Muscle of leg (tissue), 11 donors: ENCODE measurements around the gene STUM. TPM values are rescaled to one million over a fixed set of nuclear protein-coding genes. Genes with fewer than 3 reads are reported as not detected.
A peak's percentile ranks its signal among the peaks of the same experiment; 100 is the strongest.

Experiments
- DNase-seq: peaks from one replicate; pipeline ENCODE4 v3.0.0; 2013
- H3K27ac ChIP-seq: one replicate; pipeline ENCODE4 v1.5.1; 2013; ENCODE audit warnings: mild to moderate bottlenecking, low read length, control low read depth
- H3K27me3 ChIP-seq: one replicate; pipeline ENCODE4 v1.6.1; 2013; ENCODE audit warnings: low read length; ENCODE audit not compliant: control insufficient read depth, insufficient read depth
- H3K36me3 ChIP-seq: one replicate; pipeline ENCODE4 v1.6.1; 2013; ENCODE audit warnings: low read length; ENCODE audit not compliant: control insufficient read depth, insufficient read depth
- H3K4me1 ChIP-seq: one replicate; pipeline ENCODE4 v1.6.1; 2013; ENCODE audit warnings: low read length; ENCODE audit not compliant: control insufficient read depth, insufficient read depth
- H3K4me3 ChIP-seq: one replicate; pipeline ENCODE4 v1.5.1; 2013; ENCODE audit warnings: low read length, control low read depth
- H3K9me3 ChIP-seq: replicated peaks from 2 replicates; pipeline ENCODE4 v1.6.1; 2013; ENCODE audit warnings: low read depth, low read length; ENCODE audit not compliant: control insufficient read depth
- WGBS: methylation state at CpG from one replicate; pipeline ENCODE4 v1.1.5; 2013; ENCODE audit warnings: missing lambda C conversion rate; ENCODE audit not compliant: insufficient coverage; 5-methylcytosine and 5-hydroxymethylcytosine counted together
- polyA plus RNA-seq, 8 donors: library from polyadenylated mRNA; unstranded; fragments of 120-200 nt; gene quantifications; one replicate each; pipeline versions ENCODE4 v1.2.1 to v1.2.3, GENCODE V29; 2013; ENCODE audit warnings: inconsistent platforms in 1 of 8, low replicate concordance in 1 of 8; ENCODE audit not compliant: insufficient read length in 8 of 8, insufficient read depth in 1 of 8
- total RNA-seq: library from RNA; stranded (reverse); fragments of 120-200 nt; gene quantifications from one replicate; pipeline ENCODE4 v1.2.4, GENCODE V29; 2013

STUM gene
- total and polyA plus RNA-seq, 9 donors, result 4.7 to 14.6 (median 9.2) TPM

GRCh38 chr1:226579781-226580323 lies 31.3 kb downstream of the STUM start:
- H3K36me3 ChIP-seq, result no peaks in the 10 kb centered on the region
- H3K27me3 ChIP-seq, result no peaks in the 10 kb centered on the region
- H3K27ac ChIP-seq, result no peak overlapping the region
- H3K9me3 ChIP-seq, result no peaks in the 10 kb centered on the region
- WGBS, result 92% methylated on average over 6 of the region's 6 CpGs
- DNase-seq, result no peak
- H3K4me3 ChIP-seq, result no peak overlapping the region
- H3K4me1 ChIP-seq, result peaks cover 14% of the 10 kb centered on the region

- Histone ChIP-seq H3K27ac (no peak overlapping the region), H3K4me3 (no peak overlapping the region), H3K27me3 (no peaks in the 10 kb centered on the region), H3K9me3 (no peaks in the 10 kb centered on the region), H3K36me3 (no peaks in the 10 kb centered on the region), H3K4me1 (peaks cover 6% of the 10 kb centered on the region)
- no peak for DNase-seq
- WGBS, result 86% methylated on average over 1 of the region's 6 CpGs
Measured at GRCh38 chr1:226580625-226581270, 32.2 kb downstream of the STUM start.

GRCh38 chr1:226581650-226582330 lies 33.2 kb downstream of the STUM start:
- no peak for DNase-seq
- H3K27me3 ChIP-seq, result no peaks in the 10 kb centered on the region
- H3K4me3 ChIP-seq, result no peak overlapping the region
- no peaks in the 10 kb centered on the region for H3K36me3 ChIP-seq
- H3K27ac ChIP-seq, result no peak overlapping the region
- H3K9me3 ChIP-seq, result no peaks in the 10 kb centered on the region
- 89% methylated on average over 6 of the region's 8 CpGs for WGBS
- H3K4me1 ChIP-seq, result peaks cover 3% of the 10 kb centered on the region

GRCh38 chr1:226582966-226583365 lies 34.4 kb downstream of the STUM start:
- H3K27ac ChIP-seq, result no peak overlapping the region
- no peaks in the 10 kb centered on the region for H3K27me3 ChIP-seq
- no peak for DNase-seq
- WGBS, result 70% methylated on average over 3 of the region's 3 CpGs
- no peak overlapping the region for H3K4me3 ChIP-seq
- H3K36me3 ChIP-seq, result no peaks in the 10 kb centered on the region
- peaks cover 3% of the 10 kb centered on the region for H3K4me1 ChIP-seq
- no peaks in the 10 kb centered on the region for H3K9me3 ChIP-seq

GRCh38 chr1:226584164-226584563 lies 35.6 kb downstream of the STUM start:
- WGBS, result 52% methylated on average over 2 of the region's 3 CpGs

GRCh38 chr1:226586116-226586515 lies 37.6 kb downstream of the STUM start:
- Histone ChIP-seq H3K27me3 (no peaks in the 10 kb centered on the region), H3K4me1 (peaks cover 14% of the 10 kb centered on the region), H3K4me3 (no peak overlapping the region), H3K27ac (no peak overlapping the region), H3K9me3 (no peaks in the 10 kb centered on the region), H3K36me3 (no peaks in the 10 kb centered on the region)
- 94% methylated on average over 7 of the region's 7 CpGs for WGBS
- DNase-seq, result no peak

More at GRCh38 chr1:226584164-226584563, 35.6 kb downstream of the STUM start:
- no peaks in the 10 kb centered on the region for H3K27me3 ChIP-seq
- H3K4me1 ChIP-seq, result peaks cover 13% of the 10 kb centered on the region
- H3K9me3 ChIP-seq, result no peaks in the 10 kb centered on the region
- DNase-seq, result no peak
- H3K36me3 ChIP-seq, result no peaks in the 10 kb centered on the region
- H3K4me3 ChIP-seq, result no peak overlapping the region
- H3K27ac ChIP-seq, result no peak overlapping the region

- Histone ChIP-seq H3K4me3 (no peak overlapping the region), H3K9me3 (no peaks in the 10 kb centered on the region), H3K36me3 (no peaks in the 10 kb centered on the region), H3K4me1 (peaks cover 14% of the 10 kb centered on the region), H3K27me3 (no peaks in the 10 kb centered on the region), H3K27ac (no peak overlapping the region)
- DNase-seq, result no peak
- 80% methylated on average over 9 of the region's 16 CpGs for WGBS
Measured at GRCh38 chr1:226586650-226587422, 38.3 kb downstream of the STUM start.

- H3K4me1 ChIP-seq, result peaks cover 12% of the 10 kb centered on the region
- H3K27ac ChIP-seq, result no peak overlapping the region
- H3K4me3 ChIP-seq, result no peak overlapping the region
- no peaks in the 10 kb centered on the region for H3K9me3 ChIP-seq
- no peaks in the 10 kb centered on the region for H3K27me3 ChIP-seq
- whole genome bisulfite sequencing, result no CpG with 5 or more reads among the region's 2 CpGs
- DNase-seq, result no peak
- no peaks in the 10 kb centered on the region for H3K36me3 ChIP-seq
Measured at GRCh38 chr1:226588484-226588883, 39.9 kb downstream of the STUM start.

- H3K36me3 ChIP-seq, result no peaks in the 10 kb centered on the region
- WGBS, result 44% methylated on average over 9 of the region's 11 CpGs
- no peaks in the 10 kb centered on the region for H3K9me3 ChIP-seq
- H3K4me3 ChIP-seq, result no peak overlapping the region
- DNase-seq, result peak; percentile 29
- H3K27ac ChIP-seq, result no peak overlapping the region
- peaks cover 11% of the 10 kb centered on the region for H3K4me1 ChIP-seq
- no peaks in the 10 kb centered on the region for H3K27me3 ChIP-seq
Measured at GRCh38 chr1:226589008-226589733, 40.6 kb downstream of the STUM start.
